Lower leg skin (tissue), 3 donors: ENCODE results near the gene MVB12B.

Experiments used
- POLR2A ChIP-seq, 2 donors: fragments of 450-650 bp; IDR thresholded peaks; one replicate each; pipeline ENCODE4 v1.6.1; 2016 to 2017; ENCODE audit warnings: antibody characterized with exemption in 2 of 2, mild to moderate bottlenecking in 1 of 2, moderate library complexity in 1 of 2
- TF ChIP-seq, protein P1 (sequence below), 3 donors: fragments of 450-650 bp; IDR thresholded peaks; one replicate each; pipeline ENCODE4 v1.5.1; 2016; ENCODE audit warnings: antibody characterized with exemption in 3 of 3, mild to moderate bottlenecking in 3 of 3, moderate library complexity in 2 of 3

- TF ChIP-seq, protein P1, sequence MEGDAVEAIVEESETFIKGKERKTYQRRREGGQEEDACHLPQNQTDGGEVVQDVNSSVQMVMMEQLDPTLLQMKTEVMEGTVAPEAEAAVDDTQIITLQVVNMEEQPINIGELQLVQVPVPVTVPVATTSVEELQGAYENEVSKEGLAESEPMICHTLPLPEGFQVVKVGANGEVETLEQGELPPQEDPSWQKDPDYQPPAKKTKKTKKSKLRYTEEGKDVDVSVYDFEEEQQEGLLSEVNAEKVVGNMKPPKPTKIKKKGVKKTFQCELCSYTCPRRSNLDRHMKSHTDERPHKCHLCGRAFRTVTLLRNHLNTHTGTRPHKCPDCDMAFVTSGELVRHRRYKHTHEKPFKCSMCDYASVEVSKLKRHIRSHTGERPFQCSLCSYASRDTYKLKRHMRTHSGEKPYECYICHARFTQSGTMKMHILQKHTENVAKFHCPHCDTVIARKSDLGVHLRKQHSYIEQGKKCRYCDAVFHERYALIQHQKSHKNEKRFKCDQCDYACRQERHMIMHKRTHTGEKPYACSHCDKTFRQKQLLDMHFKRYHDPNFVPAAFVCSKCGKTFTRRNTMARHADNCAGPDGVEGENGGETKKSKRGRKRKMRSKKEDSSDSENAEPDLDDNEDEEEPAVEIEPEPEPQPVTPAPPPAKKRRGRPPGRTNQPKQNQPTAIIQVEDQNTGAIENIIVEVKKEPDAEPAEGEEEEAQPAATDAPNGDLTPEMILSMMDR (IDR thresholded peaks at IDR 0.05), result no peak
- no peak for TF ChIP-seq POLR2A (IDR thresholded peaks at IDR 0.05)
Observed at GRCh38 chr9:126361810-126362238, 35.2 kb downstream of the MVB12B start.
